HG03280 (cell line): ENCODE results near the gene GDF11.

Experiments used
- ATAC-seq: cut with Tn5 transposase; IDR thresholded peaks from one replicate; pipeline ENCODE4 v1.9.1; 2021; ENCODE audit warnings: mild to moderate bottlenecking, moderate library complexity; ENCODE audit not compliant: unreplicated experiment

Gene GDF11

GRCh38 chr12:55706568-55707218 is 36.2 kb upstream of the GDF11 start:
- ATAC-seq = no peak

- no peak for ATAC-seq
Observed at GRCh38 chr12:55707219-55707671, 35.7 kb upstream of the GDF11 start.

- no peak for ATAC-seq
Observed at GRCh38 chr12:55707841-55708694, 34.9 kb upstream of the GDF11 start, which contains the start of gene ITGA7. Gene ITGA7 (minus strand): TSS chr12:55707904. CDS start chr12:55707682, 222 bp downstream.

GRCh38 chr12:55708695-55709233 is 34.2 kb upstream of the GDF11 start:
- ATAC-seq = no peak

GRCh38 chr12:55711786-55712553 is 31.0 kb upstream of the GDF11 start:
- ATAC-seq = no peak

GRCh38 chr12:55712700-55713415 is 30.1 kb upstream of the GDF11 start:
- no peak for ATAC-seq

- no peak for ATAC-seq
Observed at GRCh38 chr12:55713721-55714120, 29.2 kb upstream of the GDF11 start.

- peak; percentile 2 for ATAC-seq
Observed at GRCh38 chr12:55715169-55715764, 27.7 kb upstream of the GDF11 start.

GRCh38 chr12:55715833-55716581 is 26.9 kb upstream of the GDF11 start, which contains the start of gene BLOC1S1:
Gene BLOC1S1 (plus strand): TSS chr12:55716046. CDS start chr12:55716052, 6 bp downstream.
- peak; percentile 93 for ATAC-seq

GRCh38 chr12:55716582-55716957 is 26.4 kb upstream of the GDF11 start:
- ATAC-seq = peak; percentile 24

GRCh38 chr12:55717011-55718007 is 25.6 kb upstream of the GDF11 start:
- no peak for ATAC-seq

- ATAC-seq = no peak
Observed at GRCh38 chr12:55718015-55718414, 24.9 kb upstream of the GDF11 start.

- no peak for ATAC-seq
Observed at GRCh38 chr12:55718624-55719275, 24.2 kb upstream of the GDF11 start.

- no peak for ATAC-seq
Observed at GRCh38 chr12:55719371-55719770, 23.6 kb upstream of the GDF11 start.

- no peak for ATAC-seq
Observed at GRCh38 chr12:55720071-55720564, 22.8 kb upstream of the GDF11 start, which contains the start of gene RDH5. Gene RDH5 (plus strand): TSS chr12:55720393. CDS start chr12:55721185, 792 bp downstream.

- no peak for ATAC-seq
Observed at GRCh38 chr12:55720894-55721444, 22.0 kb upstream of the GDF11 start.
